Measurements from ENCODE around the gene RFTN1.

GRCh38 chr3:16406579-16406978, 106.9 kb downstream of the RFTN1 start:
- TF ChIP-seq CTCF (IDR thresholded peaks at IDR 0.05) (no peak), POLR2A (IDR thresholded peaks at IDR 0.05) (no peak)

All from lower leg skin (tissue), 3 donors.